ENCODE measurements around the gene TBC1D22B. TPM values are rescaled to one million over a fixed set of nuclear protein-coding genes. Genes with fewer than 3 reads are reported as not detected.

The TBC1D22B gene
- polyA plus RNA-seq, 1 experiment = 9.8 TPM

- POLR2A ChIA-PET = interaction anchor here (0.6 kb wide), 1 partner anchor 335 kb away, joined by 4 read pairs; no protein-coding TSS in a partner anchor
- no peaks in the 10 kb centered on the region for H3K27me3 ChIP-seq (ENCODE audit: control insufficient read depth, insufficient read depth, low read length)
- H3K4me3 ChIP-seq (ENCODE audit: low read depth, low read length) = no peak overlapping the region
- no peak overlapping the region for H3K27ac ChIP-seq (ENCODE audit: low read depth, low read length)
- no peak for TF ChIP-seq CTCF (IDR thresholded peaks at IDR 0.05; ENCODE audit: low read depth, low read length)
- no peak for DNase-seq (ENCODE audit: low read depth, low spot score)
- CTCF ChIA-PET = interaction anchor here (0.9 kb wide), 1 partner anchor 11 kb away, joined by 3 read pairs; no protein-coding TSS in a partner anchor
- no peaks in the 10 kb centered on the region for H3K9me3 ChIP-seq (ENCODE audit: control insufficient read depth, insufficient read depth, low read length)
Measured at GRCh38 chr6:37369321-37370201, 112.0 kb downstream of the TBC1D22B start.

- POLR2A ChIA-PET = no interaction called here
- Histone ChIP-seq H3K27ac (ENCODE audit: low read depth, low read length) (no peak overlapping the region), H3K4me3 (ENCODE audit: low read depth, low read length) (no peak overlapping the region), H3K27me3 (ENCODE audit: control insufficient read depth, insufficient read depth, low read length) (no peaks in the 10 kb centered on the region), H3K9me3 (ENCODE audit: control insufficient read depth, insufficient read depth, low read length) (no peaks in the 10 kb centered on the region)
- DNase-seq (ENCODE audit: low read depth, low spot score) = no peak
- CTCF ChIA-PET = interaction anchor here (0.6 to 2.3 kb wide), 3 partner anchors 9 to 46 kb away, joined by 3 to 9 read pairs (median 9); no protein-coding TSS in a partner anchor
- TF ChIP-seq CTCF (IDR thresholded peaks at IDR 0.05; ENCODE audit: low read depth, low read length) = no peak
Measured at GRCh38 chr6:37371154-37372083, 113.8 kb downstream of the TBC1D22B start.

- no peaks in the 10 kb centered on the region for H3K9me3 ChIP-seq (ENCODE audit: control insufficient read depth, insufficient read depth, low read length)
- ChIA-PET POLR2A (no interaction called here), CTCF (interaction anchor here (2.1 to 2.3 kb wide), 2 partner anchors 9 to 47 kb away, joined by 9 read pairs; no protein-coding TSS in a partner anchor)
- DNase-seq (ENCODE audit: low read depth, low spot score) = no peak
- no peaks in the 10 kb centered on the region for H3K27me3 ChIP-seq (ENCODE audit: control insufficient read depth, insufficient read depth, low read length)
- no peak for TF ChIP-seq CTCF (IDR thresholded peaks at IDR 0.05; ENCODE audit: low read depth, low read length)
- no peak overlapping the region for H3K4me3 ChIP-seq (ENCODE audit: low read depth, low read length)
- H3K27ac ChIP-seq (ENCODE audit: low read depth, low read length) = no peak overlapping the region
Measured at GRCh38 chr6:37372116-37372515, 114.5 kb downstream of the TBC1D22B start.

GRCh38 chr6:37373822-37374471 lies 116.4 kb downstream of the TBC1D22B start:
- DNase-seq (ENCODE audit: low read depth, low spot score) = no peak
- Histone ChIP-seq H3K27me3 (ENCODE audit: control insufficient read depth, insufficient read depth, low read length) (no peaks in the 10 kb centered on the region), H3K4me3 (ENCODE audit: low read depth, low read length) (no peak overlapping the region), H3K9me3 (ENCODE audit: control insufficient read depth, insufficient read depth, low read length) (no peaks in the 10 kb centered on the region), H3K27ac (ENCODE audit: low read depth, low read length) (no peak overlapping the region)
- TF ChIP-seq CTCF (IDR thresholded peaks at IDR 0.05; ENCODE audit: low read depth, low read length) = no peak
- CTCF ChIA-PET = interaction anchor here (1.3 to 2.3 kb wide), 3 partner anchors 8 to 193 kb away, joined by 3 to 9 read pairs (median 4); no protein-coding TSS in a partner anchor
- POLR2A ChIA-PET = no interaction called here
